Colon (tissue), 2 donors: ENCODE results near the gene PGBD5.

ENCODE experiments used
- FAIRE-seq: peaks from 2 replicates; lab custom pipeline; 2012; peaks lifted over from hg19 to GRCh38; lab: Jason Lieb, UNC
- donor health status: control.
- donor health status: control.

Gene PGBD5

DNA sequence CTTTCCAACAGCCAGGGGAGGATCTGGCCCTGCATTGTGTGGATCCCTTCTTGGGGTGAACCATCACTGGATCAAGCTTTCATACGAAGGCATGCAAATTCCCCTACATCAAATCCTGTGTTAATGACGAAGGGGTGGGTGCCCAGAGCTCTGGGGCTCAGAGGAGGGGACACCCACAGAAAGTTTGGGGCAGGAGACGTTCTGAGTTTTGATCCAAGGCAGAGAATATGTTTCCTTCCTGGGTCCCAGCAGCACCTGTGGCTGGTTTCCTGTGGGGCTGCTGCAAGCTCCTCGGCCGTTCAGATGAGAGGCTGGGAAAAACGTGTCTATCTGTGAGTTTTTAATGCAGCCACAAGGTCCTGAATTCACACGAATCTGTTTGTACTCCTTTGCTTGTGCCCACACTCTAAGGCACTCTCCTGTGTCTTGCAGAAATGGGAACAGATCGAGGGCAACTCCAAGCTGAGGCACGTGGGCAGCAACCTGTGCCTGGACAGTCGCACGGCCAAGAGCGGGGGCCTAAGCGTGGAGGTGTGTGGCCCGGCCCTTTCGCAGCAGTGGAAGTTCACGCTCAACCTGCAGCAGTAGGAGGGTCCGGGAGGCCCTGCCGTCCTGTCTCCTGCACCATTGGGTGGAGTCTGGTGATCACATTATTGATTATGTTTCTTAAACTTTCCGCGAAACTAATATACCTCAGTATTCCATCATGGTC is 147.1 kb downstream of the PGBD5 start:
- FAIRE-seq = no peak

DNA sequence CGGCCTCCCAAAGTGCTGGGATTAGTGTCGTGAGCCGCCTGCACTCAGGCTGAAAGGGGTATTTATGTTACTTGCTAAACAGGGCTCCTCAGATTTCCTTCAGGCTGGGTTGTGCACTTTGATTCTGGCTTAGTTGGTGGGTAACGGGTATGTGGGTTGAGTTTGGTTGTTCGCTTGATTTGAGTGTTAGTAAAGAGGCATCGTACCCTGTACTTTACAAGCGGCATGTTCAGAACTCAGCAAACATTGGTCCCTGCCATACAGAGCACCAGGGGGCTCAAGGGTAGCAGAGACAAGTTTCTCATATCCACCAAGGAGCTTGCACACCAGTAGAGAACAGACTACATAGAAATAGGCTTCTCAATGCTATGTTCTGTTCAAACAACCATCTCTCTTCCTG is 147.8 kb downstream of the PGBD5 start:
- FAIRE-seq = no peak

DNA sequence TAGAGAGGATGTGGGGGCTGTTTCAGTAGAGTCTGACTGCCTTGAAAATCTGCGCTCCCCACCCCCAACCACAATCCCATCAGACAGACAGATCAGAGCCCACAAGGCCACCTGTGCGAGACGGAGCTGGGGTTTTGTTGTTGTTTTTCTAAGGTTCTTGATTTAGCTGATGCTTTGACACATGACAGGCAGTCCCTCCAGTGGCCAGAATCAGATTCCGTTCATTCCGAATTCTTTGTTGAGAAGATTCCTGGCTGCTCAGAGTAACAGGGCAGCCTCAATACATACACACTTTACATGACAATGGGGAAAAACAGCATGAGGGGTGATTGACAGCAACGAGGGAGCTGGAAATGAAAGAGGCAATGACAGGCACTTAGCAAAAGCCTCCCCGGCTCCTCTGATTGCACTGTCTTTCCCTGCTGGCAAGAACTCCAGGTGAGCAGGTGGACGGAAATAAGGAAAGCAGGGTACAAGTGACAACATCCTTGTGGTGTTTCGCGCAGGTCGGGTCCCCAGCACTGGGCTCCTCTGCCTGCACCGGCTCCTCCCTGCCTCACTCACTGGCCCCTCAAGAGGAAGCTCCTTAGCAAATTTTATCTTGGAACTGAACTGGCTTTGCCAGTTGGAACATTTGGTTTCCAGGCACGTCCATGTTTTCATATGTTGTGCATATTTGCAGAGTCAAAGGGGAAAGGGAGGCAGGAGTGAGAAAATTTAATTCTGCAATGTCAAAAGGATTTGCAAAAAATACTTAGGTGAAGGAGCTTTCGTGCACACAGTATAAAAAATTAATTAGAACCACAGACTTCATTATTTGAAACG is 148.7 kb downstream of the PGBD5 start:
- no peak for FAIRE-seq

DNA sequence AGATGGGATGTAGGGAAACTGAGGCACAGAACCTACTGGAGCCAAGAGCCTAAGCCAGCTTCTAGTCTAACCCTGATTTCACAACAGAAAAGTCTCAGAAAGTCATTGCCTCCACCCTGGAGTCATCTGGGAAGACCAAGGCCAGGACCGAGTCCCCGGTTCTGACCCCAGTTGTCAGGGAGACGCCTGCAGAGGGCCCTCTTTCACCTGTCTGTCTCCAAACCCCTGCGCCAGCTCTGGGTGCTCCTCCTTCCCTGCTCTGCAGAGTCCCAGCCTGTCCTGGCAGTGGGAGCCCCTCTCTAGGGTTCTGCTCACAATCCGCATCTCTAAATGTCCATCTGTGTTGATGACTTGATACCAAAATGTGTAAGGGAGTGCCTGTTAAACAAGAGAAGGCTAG is 149.7 kb downstream of the PGBD5 start:
- no peak for FAIRE-seq

DNA sequence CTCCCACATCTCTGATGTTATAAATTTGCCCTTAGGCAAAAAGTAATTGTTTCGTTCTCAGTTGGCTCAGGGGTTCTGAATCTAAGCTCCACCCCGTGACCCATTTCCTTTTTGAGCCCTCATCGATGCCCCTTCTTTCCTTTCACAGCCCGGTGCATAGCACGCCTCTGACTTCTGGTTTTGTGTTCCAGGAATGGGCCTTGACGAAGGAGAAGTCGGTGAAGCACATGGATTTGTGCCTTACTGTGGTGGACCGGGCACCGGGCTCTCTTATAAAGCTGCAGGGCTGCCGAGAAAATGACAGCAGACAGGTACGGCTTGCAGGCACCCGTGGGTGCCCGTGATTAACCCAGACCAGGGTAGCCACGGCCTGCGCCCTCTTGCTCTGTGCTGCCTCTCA is 151.9 kb downstream of the PGBD5 start:
- no peak for FAIRE-seq

DNA sequence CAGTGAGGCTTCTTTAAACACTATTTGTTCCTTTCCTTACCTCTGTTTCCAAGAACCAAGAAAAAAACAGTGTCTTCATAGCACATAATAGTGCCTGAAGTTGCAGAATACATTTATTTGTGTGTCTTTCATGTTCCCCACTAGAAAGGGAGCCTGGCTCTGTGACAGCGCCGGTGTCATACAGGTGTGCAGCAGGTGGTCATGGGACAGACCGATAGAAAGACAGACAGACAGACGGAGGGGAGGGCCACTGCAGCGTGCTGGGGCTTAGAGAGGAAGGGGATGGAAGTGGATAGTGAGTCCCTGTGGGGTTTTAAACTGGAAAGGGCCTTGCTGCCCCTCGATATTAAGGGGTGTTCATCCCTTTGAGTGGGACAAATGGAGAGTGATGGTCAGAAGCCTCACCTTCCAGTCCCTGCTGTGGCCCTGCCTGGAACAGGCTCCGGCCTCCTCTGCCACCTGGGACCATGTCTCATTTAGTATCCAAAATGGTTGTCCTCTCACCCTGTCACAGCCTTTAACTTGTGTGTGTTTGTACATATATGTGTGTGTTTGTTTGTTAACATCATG is 152.9 kb downstream of the PGBD5 start:
- no peak for FAIRE-seq

DNA sequence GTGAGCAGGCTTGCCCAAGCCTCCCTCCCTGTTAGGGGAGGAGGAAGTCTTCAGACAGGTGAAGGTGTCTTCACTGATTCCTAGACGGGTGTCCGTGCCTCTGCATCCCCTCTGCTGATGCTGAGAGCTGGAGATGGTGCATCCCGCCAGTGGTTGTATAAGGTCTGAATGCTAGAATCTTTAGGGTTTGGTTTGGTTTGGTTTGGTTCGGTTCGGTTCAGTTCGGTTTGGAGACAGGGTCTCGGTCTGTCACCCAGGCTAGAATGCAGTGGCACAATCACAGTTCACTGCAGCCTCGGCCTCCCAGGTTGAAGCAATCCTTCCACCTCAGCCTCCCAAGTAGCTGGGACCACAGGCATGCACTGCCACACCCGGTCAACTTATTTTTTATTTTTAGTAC is 153.6 kb downstream of the PGBD5 start:
- FAIRE-seq = no peak

DNA sequence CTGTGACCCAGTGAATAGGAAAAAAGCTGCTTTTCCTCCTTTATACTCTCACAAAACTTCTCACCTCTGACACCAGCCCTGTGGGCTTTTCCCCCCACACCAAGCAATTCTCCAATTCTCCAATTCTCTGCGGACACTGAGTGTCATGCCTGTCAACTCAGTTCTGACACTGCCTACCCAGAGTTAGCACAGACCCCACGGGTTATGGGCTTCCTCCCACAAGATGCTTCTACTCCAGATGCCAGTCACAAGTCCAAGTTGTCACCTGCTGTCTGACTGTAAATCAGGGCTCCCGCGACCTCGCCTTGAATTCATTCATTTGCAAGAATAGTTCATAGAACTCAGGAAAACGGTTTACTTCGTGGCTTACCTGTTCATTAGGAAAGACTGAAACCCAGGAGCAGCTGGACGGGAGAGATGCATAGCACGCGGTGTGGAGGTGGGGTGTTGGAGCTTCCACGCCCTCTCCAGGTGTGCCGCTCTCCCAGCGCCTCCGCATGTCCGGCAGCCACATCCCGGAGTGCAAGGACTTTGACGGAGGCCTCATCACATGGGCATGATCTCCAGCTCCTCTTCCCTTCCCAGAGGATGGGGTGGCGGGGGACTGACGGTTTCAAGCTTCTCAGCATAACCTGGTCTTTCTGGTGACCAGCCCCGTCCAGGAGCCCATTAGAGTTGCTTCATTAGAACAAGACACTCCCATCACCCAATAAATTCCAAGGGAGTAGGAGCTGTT is 154.7 kb downstream of the PGBD5 start:
- FAIRE-seq = no peak

DNA sequence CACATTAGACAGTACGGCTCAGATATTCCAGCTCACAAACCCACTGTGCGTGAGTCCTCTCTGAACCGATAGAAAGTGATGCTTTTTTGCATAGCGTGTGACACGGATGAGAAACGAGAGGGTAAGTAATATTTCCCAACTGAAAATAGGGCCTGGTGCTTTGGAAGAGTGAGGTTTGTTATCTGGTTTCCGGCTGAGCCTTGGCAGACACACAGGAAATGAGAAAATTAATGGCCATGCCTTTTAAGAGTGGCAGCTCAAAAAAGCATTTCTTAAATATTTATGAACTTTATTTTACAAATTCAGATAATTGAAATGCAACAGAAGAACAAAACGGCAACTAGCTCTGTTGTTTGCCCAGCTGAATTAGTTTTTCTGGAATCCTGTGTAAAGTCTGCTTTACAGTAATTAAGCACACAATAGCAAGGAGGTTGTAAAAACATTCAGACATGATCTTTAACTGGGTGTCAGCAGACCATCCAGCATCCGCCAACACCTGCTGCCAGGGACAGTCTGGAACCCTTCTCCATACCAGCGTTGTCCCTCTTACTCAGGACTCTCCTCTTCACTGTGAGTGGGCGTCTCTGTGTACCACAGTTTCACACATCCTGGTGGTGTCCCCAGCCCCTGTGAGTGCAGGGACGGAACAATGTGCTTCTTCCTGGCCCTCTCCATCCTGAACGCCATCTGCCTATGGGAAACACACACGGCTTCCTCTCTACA is 155.4 kb downstream of the PGBD5 start:
- FAIRE-seq = no peak

DNA sequence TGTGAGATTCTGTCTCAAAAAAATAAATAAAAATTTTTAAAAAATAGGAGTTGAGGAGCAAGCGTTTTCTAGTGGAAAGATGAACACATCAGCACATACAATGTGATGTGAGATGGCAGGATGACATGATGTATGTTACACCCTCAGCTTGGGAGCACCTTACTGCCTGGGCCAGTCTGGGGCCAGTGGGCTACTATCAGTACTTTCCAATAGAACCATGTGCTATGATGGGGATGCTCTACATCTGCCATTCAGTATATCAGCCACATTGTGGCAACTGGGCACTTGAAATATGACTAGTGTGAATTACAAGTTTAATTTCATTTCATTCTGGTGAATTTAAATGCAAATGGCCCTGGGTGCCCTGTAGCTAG is 156.0 kb downstream of the PGBD5 start:
- no peak for FAIRE-seq

DNA sequence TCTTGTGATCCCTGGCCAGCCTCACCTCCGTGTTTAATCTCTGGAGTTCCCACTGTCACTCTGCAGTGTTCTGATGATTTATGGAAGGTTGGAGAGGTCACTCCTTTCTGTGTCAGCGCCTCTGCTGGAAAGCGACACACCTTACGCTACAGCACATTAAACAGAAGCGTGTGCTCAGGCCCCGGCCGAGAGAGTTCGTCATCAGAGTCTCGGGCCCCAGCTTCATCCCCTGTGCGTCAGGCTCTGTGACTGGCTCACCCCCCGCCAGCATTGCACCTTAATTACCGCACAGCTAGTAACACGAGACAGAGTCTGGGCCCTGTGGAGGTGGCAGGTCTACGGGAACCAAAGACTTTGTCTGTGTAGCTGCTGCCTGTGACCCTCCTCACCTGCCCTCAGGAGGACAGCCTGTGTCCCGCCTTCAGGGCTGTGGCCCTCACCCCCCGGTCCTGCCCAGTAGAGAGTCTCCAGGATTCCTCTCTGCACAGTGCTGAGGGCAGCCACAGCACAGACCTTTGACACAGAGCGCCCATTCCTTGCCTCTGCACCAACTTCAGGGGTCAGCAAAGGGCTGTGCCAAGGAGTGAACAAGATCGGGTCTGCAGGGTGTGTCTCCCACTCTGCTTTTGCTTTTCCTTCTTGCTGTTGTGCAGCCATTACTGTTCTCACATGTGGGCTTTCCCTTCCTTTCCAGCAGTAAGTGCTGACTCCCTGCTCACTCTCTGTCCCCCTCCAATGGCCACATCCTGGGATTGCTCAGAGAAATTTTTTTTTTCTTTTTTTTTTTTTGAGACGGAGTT is 157.6 kb downstream of the PGBD5 start:
- FAIRE-seq = no peak

DNA sequence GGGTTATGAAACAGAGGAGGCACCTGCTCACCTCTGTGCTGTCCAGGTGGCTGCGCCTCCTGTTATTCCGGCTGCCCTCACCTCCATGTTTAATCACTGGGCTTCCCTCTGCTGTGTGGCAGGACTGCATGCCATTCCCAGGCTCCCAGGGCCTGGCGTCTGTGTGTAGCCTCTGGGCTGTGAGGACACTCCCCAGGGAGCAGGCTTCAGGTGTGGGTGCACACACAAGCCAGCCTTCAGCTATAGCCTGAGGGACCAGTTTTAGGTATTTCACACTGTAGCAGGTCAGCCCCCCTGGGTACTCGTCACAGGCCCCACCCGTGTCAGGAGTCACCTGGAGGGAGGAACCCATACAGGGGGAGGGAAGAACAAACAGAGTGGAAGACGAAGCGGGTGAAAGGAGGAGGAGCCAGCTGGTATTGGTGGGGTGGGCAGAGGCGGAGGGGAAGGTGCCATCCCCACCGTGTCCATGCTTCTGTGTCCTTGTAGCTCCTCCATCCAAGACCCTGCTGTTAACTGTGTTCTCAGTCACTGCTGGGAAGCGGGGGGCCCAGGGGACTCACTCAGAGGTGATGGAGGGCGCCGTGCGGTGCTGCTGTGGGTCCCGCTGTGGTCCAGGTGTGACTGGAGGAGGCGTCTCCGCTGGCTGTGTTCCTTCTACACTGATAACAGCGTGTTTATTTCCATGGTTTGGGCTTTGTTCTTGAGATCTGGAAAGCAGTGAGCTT is 158.6 kb downstream of the PGBD5 start:
- FAIRE-seq = no peak

DNA sequence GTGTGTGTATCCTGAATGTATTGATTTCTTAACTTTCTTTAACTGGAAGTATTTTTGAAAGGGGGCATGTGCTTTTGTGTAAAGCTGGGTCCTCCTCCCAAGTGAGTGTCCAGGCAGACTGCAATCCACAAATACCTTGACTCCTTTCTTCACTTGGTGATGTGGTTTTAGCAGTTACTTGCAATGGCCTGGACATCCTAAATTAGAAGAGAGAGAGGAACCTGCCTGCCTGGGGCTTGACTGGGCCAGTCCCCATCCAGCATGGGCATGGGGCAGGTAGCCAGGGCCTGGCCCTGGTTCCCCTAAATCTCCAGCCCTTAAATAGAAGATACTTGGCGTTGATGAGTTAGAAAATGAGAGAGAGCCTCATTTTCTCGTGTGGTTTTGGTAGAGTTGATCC is 159.7 kb downstream of the PGBD5 start:
- FAIRE-seq = no peak

DNA sequence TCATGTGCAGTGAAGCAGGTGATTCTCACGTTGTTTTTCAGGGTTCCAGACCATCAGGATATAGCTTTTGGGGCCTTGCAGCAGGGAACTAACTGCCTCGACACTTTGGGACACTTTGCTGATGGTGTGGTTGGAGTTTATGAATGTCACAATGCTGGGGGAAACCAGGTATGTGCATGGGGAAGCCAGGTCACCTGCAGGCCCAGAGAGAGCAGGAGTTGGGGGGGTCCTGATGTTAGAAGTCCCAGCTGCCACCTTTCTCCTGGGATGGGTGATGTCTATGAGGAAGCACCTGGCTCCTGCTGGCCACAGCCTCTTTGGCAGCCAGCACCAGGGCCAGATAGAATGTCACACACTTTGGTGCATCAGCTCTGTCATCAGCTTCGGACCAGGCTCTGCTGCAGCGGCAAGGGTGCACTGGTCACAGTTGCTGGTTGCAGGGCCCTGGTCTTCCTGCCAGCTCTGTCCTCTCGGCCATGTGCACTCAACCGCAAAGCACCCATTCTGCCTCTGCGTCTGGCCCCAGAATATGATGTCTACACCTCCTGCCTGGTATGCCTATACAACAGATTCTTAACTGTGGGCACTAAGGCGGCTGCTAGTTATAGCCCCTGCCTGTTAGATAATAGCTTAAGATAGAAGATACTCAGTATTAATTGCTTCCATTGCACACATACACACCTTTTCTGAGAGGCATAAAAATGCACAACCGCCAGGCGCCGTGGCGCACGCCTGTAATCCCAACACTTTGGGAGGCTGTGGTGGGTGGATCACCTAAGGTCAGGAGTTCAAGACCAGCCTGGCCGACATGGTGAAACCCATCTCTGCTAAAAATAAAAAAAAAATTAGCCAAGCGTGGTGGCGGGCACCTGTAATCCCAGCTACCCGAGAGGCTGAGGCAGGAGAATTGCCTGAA is 160.7 kb downstream of the PGBD5 start:
- FAIRE-seq = no peak
